A549 (cell line): Measurements from ENCODE around the gene DUSP10. TPM values are rescaled to one million over a fixed set of nuclear protein-coding genes. Genes with fewer than 3 reads are reported as not detected.

Source experiments
- BHLHE40 ChIP-seq: IDR thresholded peaks from 2 replicates; pipeline ENCODE4 v1.6.1; 2012; ENCODE audit warnings: low read depth, low read length, inconsistent platforms
- CBX8 ChIP-seq: fragments of 200-600 bp; sonication (generic); IDR thresholded peaks from 2 replicates; pipeline ENCODE4 v1.6.1; 2016
- CEBPB ChIP-seq, 2 experiments: fragments of >200 bp in 1 of 2; sonication (Bioruptor Twin) in 1 of 2; formaldehyde crosslinking in 1 of 2; IDR thresholded peaks; 2 replicates each; pipeline ENCODE4 v1.6.1; 2012 to 2016
- E2F6 ChIP-seq: IDR thresholded peaks from 2 replicates; pipeline ENCODE4 v1.6.1; 2012; ENCODE audit warnings: low read depth, borderline replicate concordance
- EHF ChIP-seq: fragments of 250-450 bp; sonication (Bioruptor Pico); IDR thresholded peaks from 2 replicates; pipeline ENCODE4 v1.5.0; 2020; ENCODE audit warnings: mild to moderate bottlenecking
- EHMT2 ChIP-seq: fragments of 200-600 bp; sonication (generic); IDR thresholded peaks from 2 replicates; pipeline ENCODE4 v1.6.1; 2016; ENCODE audit warnings: antibody characterized with exemption, low read depth, mild to moderate bottlenecking, moderate library complexity
- ELK1 ChIP-seq: fragments of 150-350 bp; IDR thresholded peaks from 2 replicates; pipeline ENCODE4 v1.6.1; 2014; ENCODE audit warnings: low read depth, mild to moderate bottlenecking, low read length
- ESRRA ChIP-seq: fragments of 150-350 bp; IDR thresholded peaks from 2 replicates; pipeline ENCODE4 v1.6.1; 2014; ENCODE audit warnings: mild to moderate bottlenecking, low read length, borderline replicate concordance
- GATA3 ChIP-seq: IDR thresholded peaks from 2 replicates; pipeline ENCODE4 v1.6.1; 2012; ENCODE audit warnings: borderline replicate concordance
- HDAC2 ChIP-seq: fragments of 200-600 bp; sonication (generic); IDR thresholded peaks from 2 replicates; pipeline ENCODE4 v1.6.1; 2016
- HEYL ChIP-seq: fragments of 250-450 bp; sonication (Bioruptor Pico); IDR thresholded peaks from 2 replicates; pipeline ENCODE4 v1.8.0; 2021; ENCODE audit warnings: mild to moderate bottlenecking, moderate library complexity
- HOXA7 ChIP-seq: fragments of 250-450 bp; sonication (Bioruptor Pico); IDR thresholded peaks from 2 replicates; pipeline ENCODE4 v1.5.0; 2020; ENCODE audit warnings: mild to moderate bottlenecking, moderate library complexity
- JUN ChIP-seq, 2 experiments: fragments of >200 bp; sonication (Bioruptor Twin); formaldehyde crosslinking; IDR thresholded peaks; 2 replicates in 1 of 2; 3 replicates in 1 of 2; pipeline ENCODE4 v1.6.1; 2016 to 2017
- JUNB ChIP-seq: fragments of >200 bp; sonication (Bioruptor Twin); formaldehyde crosslinking; IDR thresholded peaks from 2 replicates; pipeline ENCODE4 v1.6.1; 2016
- KDM1A ChIP-seq: fragments of 200-600 bp; sonication (generic); IDR thresholded peaks from 2 replicates; pipeline ENCODE4 v1.6.1; 2016; ENCODE audit warnings: low read depth, mild to moderate bottlenecking
- KDM5A ChIP-seq: fragments of 200-600 bp; sonication (generic); IDR thresholded peaks from 2 replicates; pipeline ENCODE4 v1.6.1; 2016; ENCODE audit warnings: antibody characterized with exemption, mild to moderate bottlenecking
- MAFK ChIP-seq: fragments of 450-650 bp; IDR thresholded peaks from 2 replicates; pipeline ENCODE4 v1.6.1; 2014; ENCODE audit not compliant: partially characterized antibody
- NR3C1 ChIP-seq: fragments of >200 bp; sonication (Bioruptor Twin); formaldehyde crosslinking; IDR thresholded peaks from 3 replicates; pipeline ENCODE4 v1.6.1; 2017
- POLR2A ChIP-seq: IDR thresholded peaks from 2 replicates; pipeline ENCODE4 v1.6.1; 2012; ENCODE audit warnings: mild to moderate bottlenecking, low read length
- RAD21 ChIP-seq, 2 experiments: fragments of >200 bp in 1 of 2; sonication (Bioruptor Twin) in 1 of 2; formaldehyde crosslinking in 1 of 2; IDR thresholded peaks in 1 of 2; conservative IDR thresholded peaks in 1 of 2; 2 replicates in 1 of 2; 3 replicates in 1 of 2; pipeline ENCODE4 v1.6.1; 2012 to 2018; ENCODE audit warnings: inconsistent platforms in 1 of 2
- RARB ChIP-seq: fragments of 250-450 bp; sonication (Bioruptor Pico); IDR thresholded peaks from 2 replicates; pipeline ENCODE4 v1.8.0; 2021; ENCODE audit warnings: mild to moderate bottlenecking, moderate library complexity
- RCOR1 ChIP-seq: fragments of 150-350 bp; IDR thresholded peaks from 2 replicates; pipeline ENCODE4 v1.6.1; 2014; ENCODE audit warnings: antibody characterized with exemption, low read length, low read depth
- REST ChIP-seq: fragments of 200-600 bp; sonication (generic); IDR thresholded peaks from 2 replicates; pipeline ENCODE4 v1.6.1; 2016; ENCODE audit warnings: antibody characterized with exemption, mild to moderate bottlenecking, moderate library complexity
- RNF2 ChIP-seq: fragments of 200-600 bp; sonication (generic); IDR thresholded peaks from 2 replicates; pipeline ENCODE4 v1.6.1; 2016; ENCODE audit warnings: low read depth, mild to moderate bottlenecking, antibody characterized with exemption, moderate library complexity, borderline replicate concordance
- ZC3H11A ChIP-seq: fragments of 450-650 bp; IDR thresholded peaks from 2 replicates; pipeline ENCODE4 v1.6.1; 2014; ENCODE audit warnings: antibody characterized with exemption, mild to moderate bottlenecking
- ZFP36 ChIP-seq: fragments of 450-650 bp; IDR thresholded peaks from 2 replicates; pipeline ENCODE4 v1.6.1; 2014; ENCODE audit warnings: borderline replicate concordance; ENCODE audit not compliant: partially characterized antibody
- ZSCAN20 ChIP-seq: fragments of 250-450 bp; sonication (Bioruptor Pico); IDR thresholded peaks from 2 replicates; pipeline ENCODE4 v1.8.0; 2022; ENCODE audit warnings: mild to moderate bottlenecking, moderate library complexity
- polyA plus RNA-seq, 4 experiments: library from polyadenylated mRNA; depleted of rRNA in 3 of 4; stranded (reverse); fragments of >200 nt; fragmentation: RNase III in 1 of 4; extraction: RNeasy Plus Mini Kit Qiagen cat#74134 plus additional on column Dnase treatment in 1 of 4; gene quantifications; 2 replicates in 3 of 4; 3 replicates in 1 of 4; pipeline ENCODE4 v1.2.3, GENCODE V29; 2011 to 2017
- TF ChIP-seq, protein P1 (sequence below): fragments of 450-650 bp; IDR thresholded peaks from 2 replicates; pipeline ENCODE4 v1.6.1; 2014; ENCODE audit warnings: antibody characterized with exemption
- TF ChIP-seq, protein P2 (sequence below): fragments of 250-450 bp; sonication (Bioruptor Pico); IDR thresholded peaks from 2 replicates; pipeline ENCODE4 v1.5.0; 2020; ENCODE audit warnings: low read depth, mild to moderate bottlenecking, moderate library complexity

DUSP10 gene
- polyA plus RNA-seq, 2 of the 4 experiments (the other 2 are of a cell fraction): 4.8 to 5.2 TPM

GRCh38 chr1:221718381-221719277 lies 23.3 kb downstream of the DUSP10 start (continued):
- no peak for TF ChIP-seq REST
- peak; percentile 88 to 92; a peak in 4 of 5 replicates for TF ChIP-seq JUN (IDR thresholded peaks at IDR 0.05)
- TF ChIP-seq ZC3H11A: no peak
- no peak for TF ChIP-seq NR3C1
- TF ChIP-seq GATA3: peak; percentile 90
- TF ChIP-seq EHF: no peak
- no peak for TF ChIP-seq HOXA7
- TF ChIP-seq CEBPB (IDR thresholded peaks at IDR 0.05): peak; percentile 97 to 98
- TF ChIP-seq, protein P1, sequence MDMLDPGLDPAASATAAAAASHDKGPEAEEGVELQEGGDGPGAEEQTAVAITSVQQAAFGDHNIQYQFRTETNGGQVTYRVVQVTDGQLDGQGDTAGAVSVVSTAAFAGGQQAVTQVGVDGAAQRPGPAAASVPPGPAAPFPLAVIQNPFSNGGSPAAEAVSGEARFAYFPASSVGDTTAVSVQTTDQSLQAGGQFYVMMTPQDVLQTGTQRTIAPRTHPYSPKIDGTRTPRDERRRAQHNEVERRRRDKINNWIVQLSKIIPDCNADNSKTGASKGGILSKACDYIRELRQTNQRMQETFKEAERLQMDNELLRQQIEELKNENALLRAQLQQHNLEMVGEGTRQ: no peak
- no peak for TF ChIP-seq HEYL (CRISPR knock-in tag)
- TF ChIP-seq ESRRA: no peak
- no peak for TF ChIP-seq CBX8
- no peak for TF ChIP-seq E2F6
- no peak for TF ChIP-seq EHMT2
- TF ChIP-seq KDM5A: no peak
- TF ChIP-seq, protein P2, sequence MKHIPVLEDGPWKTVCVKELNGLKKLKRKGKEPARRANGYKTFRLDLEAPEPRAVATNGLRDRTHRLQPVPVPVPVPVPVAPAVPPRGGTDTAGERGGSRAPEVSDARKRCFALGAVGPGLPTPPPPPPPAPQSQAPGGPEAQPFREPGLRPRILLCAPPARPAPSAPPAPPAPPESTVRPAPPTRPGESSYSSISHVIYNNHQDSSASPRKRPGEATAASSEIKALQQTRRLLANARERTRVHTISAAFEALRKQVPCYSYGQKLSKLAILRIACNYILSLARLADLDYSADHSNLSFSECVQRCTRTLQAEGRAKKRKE: no peak
- no peak for TF ChIP-seq POLR2A
- no peak for TF ChIP-seq HDAC2
- peak in 1 of 2 experiments; percentile 51; a peak in 3 of 5 replicates for TF ChIP-seq RAD21 (conservative IDR thresholded peaks at IDR 0.05 in 1 of 2, IDR thresholded peaks at IDR 0.05 in 1 of 2)
- no peak for TF ChIP-seq MAFK
- no peak for TF ChIP-seq ZSCAN20 (CRISPR knock-in tag)
- TF ChIP-seq RARB (CRISPR knock-in tag): no peak
- peak; percentile 81 for TF ChIP-seq JUNB
- no peak for TF ChIP-seq BHLHE40
- TF ChIP-seq RCOR1: no peak
- no peak for TF ChIP-seq ZFP36
- no peak for TF ChIP-seq ELK1
- no peak for TF ChIP-seq KDM1A
- no peak for TF ChIP-seq RNF2
